Embryonic facial prominence (tissue), 1 donor: ENCODE data around the gene LGALS4.
"Not testable (repeated sequence)": the region's sequence is repeated elsewhere in the genome, so short reads cannot be mapped to it uniquely, and the experiment has no call there.

Experiments
- DNase-seq: peaks from one replicate; pipeline ENCODE4 v3.0.0-alpha.2; 2016; ENCODE audit errors: extremely low spot score

LGALS4 gene, protein sequence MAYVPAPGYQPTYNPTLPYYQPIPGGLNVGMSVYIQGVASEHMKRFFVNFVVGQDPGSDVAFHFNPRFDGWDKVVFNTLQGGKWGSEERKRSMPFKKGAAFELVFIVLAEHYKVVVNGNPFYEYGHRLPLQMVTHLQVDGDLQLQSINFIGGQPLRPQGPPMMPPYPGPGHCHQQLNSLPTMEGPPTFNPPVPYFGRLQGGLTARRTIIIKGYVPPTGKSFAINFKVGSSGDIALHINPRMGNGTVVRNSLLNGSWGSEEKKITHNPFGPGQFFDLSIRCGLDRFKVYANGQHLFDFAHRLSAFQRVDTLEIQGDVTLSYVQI

GRCh38 chr19:38812841-38813320 lies at the start of gene LGALS4:
Gene LGALS4 (minus strand): TSS chr19:38812945. CDS start chr19:38812886, 59 bp downstream.
- no peak for DNase-seq

DNA sequence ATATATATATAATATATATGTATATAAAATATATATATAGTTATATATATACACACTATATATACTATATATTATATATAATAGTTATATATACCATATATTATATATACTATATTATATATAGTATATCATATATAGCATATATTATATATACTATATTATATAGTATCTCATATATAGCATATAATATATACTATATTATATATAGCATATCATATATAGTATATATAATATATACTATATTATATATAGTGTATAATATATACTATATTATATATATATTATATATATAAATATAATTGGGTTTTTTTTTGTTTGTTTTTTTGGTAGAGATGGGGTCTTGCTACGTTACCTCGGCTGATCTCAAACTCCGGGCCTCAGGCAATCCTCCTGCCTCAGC lies 48.6 kb upstream of the LGALS4 start:
- no peak for DNase-seq

- DNase-seq, result not testable (repeated sequence)
These were observed 47.0 kb upstream of the LGALS4 start for GRCh38 chr19:38859631-38860204.

- DNase-seq, result no peak
These were observed 44.1 kb upstream of the LGALS4 start for GRCh38 chr19:38856813-38857212.

DNA sequence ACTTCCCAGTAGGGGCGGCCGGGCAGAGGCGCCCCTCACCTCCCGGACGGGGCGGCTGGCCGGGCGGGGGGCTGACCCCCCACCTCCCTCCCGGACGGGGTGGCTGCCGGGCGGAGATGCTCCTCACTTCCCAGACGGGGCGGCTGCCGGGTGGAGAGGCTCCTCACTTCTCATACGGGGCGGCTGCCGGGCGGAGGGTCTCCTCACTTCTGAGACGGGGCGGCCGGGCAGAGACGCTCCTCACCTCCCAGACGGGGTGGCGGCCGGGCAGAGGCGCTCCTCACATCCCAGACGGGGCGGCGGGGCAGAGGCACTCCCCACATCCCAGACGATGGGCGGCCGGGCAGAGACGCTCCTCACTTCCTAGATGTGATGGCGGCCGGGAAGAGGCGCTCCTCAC lies 43.0 kb upstream of the LGALS4 start:
- not testable (repeated sequence) for DNase-seq

DNA sequence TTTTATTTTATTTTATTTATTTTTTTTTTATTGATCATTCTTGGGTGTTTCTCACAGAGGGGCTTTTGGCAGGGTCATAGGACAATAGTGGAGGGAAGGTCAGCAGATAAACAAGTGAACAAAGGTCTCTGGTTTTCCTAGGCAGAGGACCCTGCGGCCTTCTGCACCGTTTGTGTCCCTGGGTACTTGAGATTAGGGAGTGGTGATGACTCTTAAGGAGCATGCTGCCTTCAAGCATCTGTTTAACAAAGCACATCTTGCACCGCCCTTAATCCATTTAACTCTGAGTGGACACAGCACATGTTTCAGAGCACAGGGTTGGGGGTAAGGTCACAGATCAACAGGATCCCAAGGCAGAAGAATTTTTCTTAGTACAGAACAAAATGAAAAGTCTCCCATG lies 42.2 kb upstream of the LGALS4 start:
- not testable (repeated sequence) for DNase-seq

- no peak for DNase-seq
These were observed 40.5 kb upstream of the LGALS4 start for GRCh38 chr19:38853214-38853613.

GRCh38 chr19:38852231-38853044 lies 39.7 kb upstream of the LGALS4 start:
- no peak for DNase-seq

DNA sequence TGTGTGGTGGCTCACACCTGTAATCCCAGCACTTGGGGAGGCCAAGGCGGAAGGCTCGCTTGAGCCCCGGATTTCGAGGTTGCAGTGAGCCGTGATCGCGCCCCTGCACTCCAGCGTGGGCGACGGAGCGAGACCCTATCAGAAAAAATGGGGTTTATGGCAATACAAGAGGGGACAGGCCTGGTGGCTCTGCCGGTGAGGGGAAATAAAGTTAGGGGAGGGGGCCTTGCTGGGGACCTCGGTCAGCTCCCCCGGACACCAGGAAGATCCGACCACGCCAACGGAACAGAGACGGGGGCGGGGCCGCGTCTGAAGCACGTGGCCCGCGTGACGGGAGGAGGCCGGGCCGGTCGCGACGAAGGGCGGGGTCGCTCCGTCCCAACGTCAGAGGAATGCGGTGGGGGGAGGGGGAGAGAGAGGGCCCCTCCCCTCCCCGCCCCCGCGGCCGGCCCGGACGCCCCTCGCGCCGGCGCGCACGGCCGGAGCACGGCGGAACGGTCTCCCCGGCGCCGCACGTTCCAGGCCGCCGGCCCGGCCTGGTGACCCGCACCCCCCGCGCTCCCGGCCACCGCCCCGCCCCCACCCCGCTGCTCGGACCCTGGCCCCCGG lies 39.0 kb upstream of the LGALS4 start:
- DNase-seq, result peak; percentile 92

DNA sequence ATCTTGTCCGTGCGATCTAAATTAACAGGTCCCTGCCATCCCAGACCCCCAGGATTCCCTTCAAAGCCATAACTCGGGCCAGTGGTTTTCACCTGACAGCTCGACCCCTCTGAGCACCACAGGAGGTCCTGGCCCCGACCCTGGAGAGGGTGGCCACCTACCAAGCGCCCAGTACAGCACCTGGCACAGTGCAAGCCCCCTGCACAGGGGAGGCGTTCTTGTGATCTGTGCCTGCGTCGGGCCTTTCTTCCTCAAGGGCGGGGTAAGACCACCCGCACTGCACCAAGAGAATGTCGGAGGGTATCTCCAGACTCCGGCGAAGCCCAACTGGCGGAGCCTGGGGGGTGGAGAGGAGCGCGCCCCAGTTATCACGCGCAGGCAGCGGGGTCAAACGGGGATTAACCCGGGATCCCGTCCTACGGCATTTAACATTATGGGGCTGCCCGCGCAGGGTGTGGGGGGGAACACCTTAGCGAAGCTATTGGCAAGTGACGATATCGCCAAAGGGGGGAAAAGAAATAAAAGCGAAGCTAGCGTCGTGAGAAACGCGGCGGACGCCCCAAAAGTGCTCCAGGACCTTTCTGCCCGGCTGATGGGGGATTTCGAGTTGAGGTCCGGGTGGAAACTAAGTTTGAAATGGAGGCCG lies 38.4 kb upstream of the LGALS4 start:
- peak; percentile 25 for DNase-seq

DNA sequence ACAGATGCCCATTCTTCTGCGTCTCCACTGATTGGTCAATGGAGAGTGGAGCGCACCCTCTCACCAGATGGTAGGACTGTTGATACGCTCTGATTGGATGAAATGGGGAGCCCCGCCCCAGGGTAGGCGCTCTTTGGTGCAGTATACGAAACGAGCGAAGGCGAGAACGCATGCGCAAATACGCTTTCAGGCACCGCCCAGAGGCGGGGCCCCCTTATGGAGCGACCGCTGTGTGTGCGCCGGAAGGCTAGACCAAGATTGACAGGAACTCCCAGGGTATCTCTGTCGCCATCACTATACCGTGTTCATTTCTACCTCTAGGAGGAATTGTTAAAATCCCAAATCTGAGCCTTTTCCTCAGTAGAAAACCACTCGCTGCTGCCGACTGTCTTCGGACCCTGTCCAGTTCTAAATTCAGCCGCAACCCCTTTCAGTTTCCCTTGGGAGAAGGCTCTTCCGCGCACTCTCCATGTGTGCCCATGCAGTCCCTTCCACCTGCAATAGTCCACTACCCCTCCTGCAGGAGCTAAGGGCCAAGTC lies 37.8 kb upstream of the LGALS4 start:
- no peak for DNase-seq

DNA sequence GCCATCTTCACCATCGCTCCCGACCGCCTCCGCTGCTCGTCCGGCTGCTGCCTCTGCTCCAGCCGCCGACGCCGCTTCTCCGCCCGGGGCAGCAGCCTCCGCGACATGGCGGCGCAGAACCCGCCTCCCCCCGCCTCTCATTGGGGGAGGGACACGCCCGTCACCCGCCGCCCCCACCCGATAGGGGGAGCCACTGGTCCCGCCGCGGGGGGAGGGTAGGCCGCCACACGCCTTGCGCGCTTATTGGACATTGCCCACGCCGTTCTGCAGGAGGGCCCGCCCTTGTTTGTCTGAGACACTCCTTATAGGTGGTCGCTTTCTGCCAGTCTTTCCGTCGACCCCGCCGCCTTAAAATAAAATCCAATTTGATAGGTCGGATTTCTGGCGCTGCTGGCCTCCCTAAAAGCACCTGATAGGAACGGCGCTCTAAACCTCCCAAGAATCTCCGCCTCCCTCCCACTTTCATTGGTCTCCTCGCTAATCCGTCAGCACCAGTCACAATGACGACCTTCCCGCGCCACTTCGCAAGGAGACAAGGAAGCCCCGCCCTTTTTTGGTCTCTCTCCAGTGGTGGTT lies 37.2 kb upstream of the LGALS4 start, which contains the start of gene HNRNPL:
Gene HNRNPL, minus strand, starts transcription at position 127 of the 576 bp plus-strand sequence. Its CDS starts 20 bp downstream, at position 107.
- peak; percentile 100 for DNase-seq

DNA sequence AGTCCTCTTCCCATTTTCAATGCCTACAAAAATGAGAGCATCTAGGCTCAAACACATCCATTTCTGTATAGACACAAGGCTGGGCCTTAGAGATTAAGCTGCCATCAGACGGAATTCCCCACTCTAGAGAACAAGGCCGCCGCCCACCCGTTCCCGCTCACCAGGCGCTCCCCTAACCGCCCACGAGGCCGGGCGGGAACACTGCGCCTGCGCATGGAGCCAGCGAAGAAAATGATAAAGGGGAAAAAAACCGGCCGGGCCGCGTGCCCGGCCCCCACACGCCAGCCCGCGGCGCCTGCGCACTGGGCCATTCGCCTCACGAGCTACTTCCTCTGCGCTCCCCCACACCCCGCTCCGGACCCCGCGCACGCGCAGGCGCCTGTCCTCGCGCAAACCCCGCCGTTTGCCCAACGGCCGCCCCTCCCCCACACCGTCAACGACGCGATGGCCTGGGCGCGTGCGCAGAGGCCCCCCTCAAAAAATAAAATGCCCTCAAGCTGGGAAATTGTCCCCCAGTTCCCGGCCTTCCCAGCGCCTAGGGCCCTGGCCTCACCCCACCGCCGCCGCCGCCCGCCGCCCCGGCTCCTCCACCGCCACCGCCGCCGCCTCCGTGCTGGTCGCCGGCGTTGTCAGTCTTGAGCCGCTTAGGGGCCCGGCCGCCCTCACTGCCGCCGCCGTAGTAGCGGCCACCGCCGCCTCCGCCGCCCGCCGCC lies 36.6 kb upstream of the LGALS4 start:
- peak; percentile 93 for DNase-seq

- DNase-seq, result no peak
These were observed 35.8 kb upstream of the LGALS4 start for GRCh38 chr19:38848299-38849146.

- no peak for DNase-seq
These were observed 33.4 kb upstream of the LGALS4 start for GRCh38 chr19:38846097-38846496.

GRCh38 chr19:38845374-38846024 lies 32.8 kb upstream of the LGALS4 start:
- no peak for DNase-seq

GRCh38 chr19:38844093-38844686 lies 31.4 kb upstream of the LGALS4 start:
- DNase-seq, result no peak

DNA sequence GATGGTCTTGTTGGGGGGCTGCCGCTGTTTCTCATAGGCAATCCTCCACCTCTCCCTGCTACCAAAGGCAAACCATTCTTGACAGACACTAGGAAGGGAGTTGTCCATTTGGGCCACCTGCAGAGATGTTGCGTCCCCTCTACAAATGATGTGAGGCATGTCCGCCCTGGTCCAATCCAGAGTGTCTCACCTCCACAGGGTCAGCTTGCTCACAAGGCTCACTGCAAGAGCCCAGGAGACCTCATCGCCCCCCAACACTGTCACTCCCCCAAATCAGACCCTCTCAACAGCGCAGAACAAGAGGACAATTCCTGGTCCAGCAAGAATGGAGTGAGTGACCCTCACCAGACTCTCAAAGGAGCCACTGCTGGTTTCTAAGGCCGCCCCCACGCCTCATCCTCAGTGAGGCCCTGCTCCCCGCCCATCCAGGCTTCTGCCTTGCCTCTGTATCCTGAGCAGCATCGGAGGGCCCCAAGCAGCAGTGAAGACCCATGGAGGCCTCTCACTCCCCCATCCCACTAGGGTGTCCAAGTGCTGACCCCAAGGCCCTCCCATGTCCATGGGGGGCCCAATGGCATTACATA lies 30.5 kb upstream of the LGALS4 start:
- no peak for DNase-seq
